Transverse colon (tissue), 4 donors: ENCODE data around the gene GRK4.
"Not testable (repeated sequence)": the region's sequence is repeated elsewhere in the genome, so short reads cannot be mapped to it uniquely, and the experiment has no call there.

Source experiments
- EP300 ChIP-seq: sonication (generic); formaldehyde crosslinking; IDR thresholded peaks from one replicate; pipeline ENCODE4 v1.6.1; 2017; ENCODE audit warnings: antibody characterized with exemption, low read depth
- POLR2A ChIP-seq: fragments of 450-650 bp; IDR thresholded peaks from one replicate; pipeline ENCODE4 v1.6.1; 2016; ENCODE audit warnings: antibody characterized with exemption, mild to moderate bottlenecking, moderate library complexity
- POLR2AphosphoS5 ChIP-seq, 3 donors: sonication (generic); formaldehyde crosslinking; IDR thresholded peaks; one replicate each; pipeline ENCODE4 v1.6.1; 2016; ENCODE audit warnings: antibody characterized with exemption in 3 of 3
- TF ChIP-seq, protein P1 (sequence below), 5 experiments: fragments of 200-600 bp in 3 of 5; fragments of 450-650 bp in 2 of 5; sonication (generic) in 3 of 5; IDR thresholded peaks; 1 replicate in 2 of 5; 2 replicates in 3 of 5; pipeline ENCODE4 v1.5.1; 2016 to 2017; ENCODE audit warnings: antibody characterized with exemption in 5 of 5, inconsistent platforms in 3 of 5, mild to moderate bottlenecking in 2 of 5, moderate library complexity in 1 of 5

DNA sequence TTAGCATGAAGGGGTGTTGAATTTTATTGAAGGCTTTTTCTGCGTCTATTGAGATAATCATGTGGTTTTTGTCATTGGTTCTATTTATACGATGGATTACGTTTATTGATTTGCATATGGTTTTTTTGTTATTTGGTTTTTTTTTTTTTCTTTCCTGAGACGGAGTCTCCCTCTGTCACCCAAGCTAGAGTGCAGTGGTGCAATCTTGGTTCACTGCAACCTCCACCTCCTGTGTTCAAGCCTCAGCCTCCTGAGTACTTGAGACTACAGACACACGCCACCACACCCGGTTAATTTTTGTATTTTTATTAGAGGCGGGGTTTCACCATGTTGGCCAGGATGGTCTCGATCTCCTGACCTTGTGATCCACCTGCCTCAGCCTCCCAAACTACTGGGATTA lies 44.7 kb upstream of the GRK4 start:
- TF ChIP-seq, protein P1, sequence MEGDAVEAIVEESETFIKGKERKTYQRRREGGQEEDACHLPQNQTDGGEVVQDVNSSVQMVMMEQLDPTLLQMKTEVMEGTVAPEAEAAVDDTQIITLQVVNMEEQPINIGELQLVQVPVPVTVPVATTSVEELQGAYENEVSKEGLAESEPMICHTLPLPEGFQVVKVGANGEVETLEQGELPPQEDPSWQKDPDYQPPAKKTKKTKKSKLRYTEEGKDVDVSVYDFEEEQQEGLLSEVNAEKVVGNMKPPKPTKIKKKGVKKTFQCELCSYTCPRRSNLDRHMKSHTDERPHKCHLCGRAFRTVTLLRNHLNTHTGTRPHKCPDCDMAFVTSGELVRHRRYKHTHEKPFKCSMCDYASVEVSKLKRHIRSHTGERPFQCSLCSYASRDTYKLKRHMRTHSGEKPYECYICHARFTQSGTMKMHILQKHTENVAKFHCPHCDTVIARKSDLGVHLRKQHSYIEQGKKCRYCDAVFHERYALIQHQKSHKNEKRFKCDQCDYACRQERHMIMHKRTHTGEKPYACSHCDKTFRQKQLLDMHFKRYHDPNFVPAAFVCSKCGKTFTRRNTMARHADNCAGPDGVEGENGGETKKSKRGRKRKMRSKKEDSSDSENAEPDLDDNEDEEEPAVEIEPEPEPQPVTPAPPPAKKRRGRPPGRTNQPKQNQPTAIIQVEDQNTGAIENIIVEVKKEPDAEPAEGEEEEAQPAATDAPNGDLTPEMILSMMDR (IDR thresholded peaks at IDR 0.05): not testable (repeated sequence)
- not testable (repeated sequence) for TF ChIP-seq POLR2A; POLR2AphosphoS5 (IDR thresholded peaks at IDR 0.05); EP300
